Esophagus (tissue), 2 donors: ENCODE measurements around the gene SLC45A2. TPM values are rescaled to one million over a fixed set of nuclear protein-coding genes. Genes with fewer than 3 reads are reported as not detected.
"Not testable (repeated sequence)": the region's sequence is repeated elsewhere in the genome, so short reads cannot be mapped to it uniquely, and the experiment has no call there.

Experiments used
- H3K27ac ChIP-seq, 2 donors: one replicate each; pipeline ENCODE4 v1.5.1; 2013; ENCODE audit warnings: low read depth in 2 of 2, mild to moderate bottlenecking in 2 of 2, inconsistent platforms in 1 of 2, low read length in 1 of 2, moderate library complexity in 1 of 2
- H3K27me3 ChIP-seq, 2 donors: one replicate each; pipeline ENCODE4 v1.6.1; 2013; ENCODE audit warnings: low read length in 2 of 2, control low read depth in 1 of 2, mild to moderate bottlenecking in 1 of 2; ENCODE audit not compliant: insufficient read depth in 2 of 2, control insufficient read depth in 1 of 2
- H3K36me3 ChIP-seq, 2 donors: one replicate each; pipeline ENCODE4 v1.6.1; 2013; ENCODE audit warnings: low read length in 1 of 2; ENCODE audit not compliant: control insufficient read depth in 2 of 2, insufficient read depth in 2 of 2
- H3K4me1 ChIP-seq, 2 donors: one replicate each; pipeline ENCODE4 v1.6.1; 2013; ENCODE audit warnings: low read length in 1 of 2; ENCODE audit not compliant: control insufficient read depth in 2 of 2, insufficient read depth in 2 of 2
- H3K4me3 ChIP-seq, 2 donors: one replicate each; pipeline ENCODE4 v1.5.1; 2013; ENCODE audit warnings: low read length in 2 of 2, mild to moderate bottlenecking in 2 of 2, low read depth in 1 of 2, moderate library complexity in 1 of 2
- H3K9me3 ChIP-seq, 2 donors: one replicate each; pipeline ENCODE4 v1.6.1; 2013; ENCODE audit warnings: mild to moderate bottlenecking in 2 of 2, low read depth in 1 of 2, low read length in 1 of 2, moderate library complexity in 1 of 2; ENCODE audit not compliant: control insufficient read depth in 2 of 2, insufficient read depth in 1 of 2
- WGBS, 2 donors: extraction: QIAGEN DNeasy Blood & Tissue Kit; methylation state at CpG; one replicate each; pipeline ENCODE4 v1.1.7; 2013; 5-methylcytosine and 5-hydroxymethylcytosine counted together
- polyA plus RNA-seq, 2 donors: library from polyadenylated mRNA; stranded (reverse); fragments of 200-250 nt; gene quantifications; one replicate each; pipeline ENCODE4 v1.2.3, GENCODE V29; 2013
- donor health status: healthy with polysubstance abuse.
- donor health status: Bipolar disorder and iron deficiency.

The SLC45A2 gene
- polyA plus RNA-seq, 2 donors = not detected

- H3K9me3 ChIP-seq, H3K36me3 ChIP-seq, H3K27ac ChIP-seq, H3K27me3 ChIP-seq, H3K4me3 ChIP-seq, H3K4me1 ChIP-seq: not testable (repeated sequence)
- whole genome bisulfite sequencing, 2 donors = 73 to 94% methylated on average over 4 to 5 of the region's 5 CpGs
Measured at GRCh38 chr5:33952175-33952574, 32.3 kb downstream of the SLC45A2 start.

- H3K36me3 ChIP-seq = no peaks in the 10 kb centered on the region
- no peak overlapping the region for H3K27ac ChIP-seq
- no peak overlapping the region for H3K4me3 ChIP-seq
- H3K4me1 ChIP-seq = no peaks in the 10 kb centered on the region
- no peaks in the 10 kb centered on the region for H3K27me3 ChIP-seq
- 66 to 69% methylated on average over 12 of the region's 12 CpGs for WGBS, 2 donors
- no peaks in the 10 kb centered on the region for H3K9me3 ChIP-seq
Measured at GRCh38 chr5:33944543-33945132, 39.9 kb downstream of the SLC45A2 start.

DNA sequence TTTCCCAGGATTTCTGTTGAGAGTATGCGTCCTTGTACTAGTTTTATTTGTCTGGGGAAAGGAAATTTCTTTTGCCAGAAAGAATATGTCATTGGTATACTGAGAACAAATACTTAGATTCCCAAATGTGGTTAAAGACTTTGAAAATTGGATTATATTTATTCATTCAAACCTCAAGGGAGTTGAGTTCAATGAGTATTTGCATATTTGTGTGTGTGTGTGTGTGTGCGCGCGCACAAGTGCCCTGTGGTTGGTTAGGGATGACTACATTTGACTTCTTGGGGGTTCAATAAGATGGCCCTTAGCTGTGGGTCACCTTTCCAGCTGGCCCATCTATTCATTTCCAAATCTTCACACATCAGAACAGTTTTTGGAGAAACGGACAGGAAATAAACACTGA, 43.4 kb downstream of the SLC45A2 start:
- peaks cover 0 to 12% of the 10 kb centered on the region in 2 donors for H3K4me1 ChIP-seq

GRCh38 chr5:33939556-33940262, 44.8 kb downstream of the SLC45A2 start:
- H3K27me3 ChIP-seq = peaks cover 8 to 9% of the 10 kb centered on the region in 2 donors
- no peak overlapping the region for H3K27ac ChIP-seq
- no peaks in the 10 kb centered on the region for H3K36me3 ChIP-seq
- WGBS, 2 donors = 68 to 73% methylated on average over 8 of the region's 8 CpGs
- peaks cover 0 to 15% of the 10 kb centered on the region in 2 donors for H3K4me1 ChIP-seq
- peaks cover 0 to 2% of the 10 kb centered on the region in 2 donors for H3K9me3 ChIP-seq
- no peak overlapping the region for H3K4me3 ChIP-seq

More for the DNA sequence above, 43.4 kb downstream of the SLC45A2 start:
- Histone ChIP-seq H3K27ac (no peak overlapping the region), H3K4me3 (no peak overlapping the region), H3K36me3 (no peaks in the 10 kb centered on the region), H3K9me3 (peaks cover 0 to 2% of the 10 kb centered on the region in 2 donors), H3K27me3 (peaks cover 5 to 8% of the 10 kb centered on the region in 2 donors)
- WGBS, 2 donors = 82 to 85% methylated on average over 5 of the region's 5 CpGs

DNA sequence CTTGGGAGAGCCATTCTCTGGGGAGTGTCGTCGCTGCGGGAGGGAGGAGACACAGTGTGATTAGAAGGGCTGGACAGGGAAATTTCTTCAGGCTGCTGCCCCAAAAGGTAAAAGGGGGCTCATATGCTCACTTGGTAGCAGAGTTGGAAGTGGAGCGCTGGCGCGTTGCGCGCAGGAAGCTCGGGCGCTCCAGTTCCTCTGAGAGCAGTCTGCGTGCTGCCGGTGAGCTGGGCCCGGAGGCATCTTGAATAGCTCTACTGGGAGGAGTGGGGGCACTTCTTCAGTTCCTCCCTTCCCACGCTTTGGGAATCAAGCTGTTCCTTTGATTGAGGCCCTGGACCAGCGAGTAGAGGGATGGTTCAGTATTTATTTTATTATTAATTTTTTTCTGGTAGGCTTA, 45.6 kb downstream of the SLC45A2 start:
- peaks cover 0 to 15% of the 10 kb centered on the region in 2 donors for H3K4me1 ChIP-seq
- no peaks in the 10 kb centered on the region for H3K36me3 ChIP-seq
- no peak overlapping the region for H3K27ac ChIP-seq
- peaks cover 8 to 9% of the 10 kb centered on the region in 2 donors for H3K27me3 ChIP-seq
- no peak overlapping the region for H3K4me3 ChIP-seq
- WGBS, 2 donors = 22 to 25% methylated on average over 15 of the region's 15 CpGs
- peaks cover 0 to 2% of the 10 kb centered on the region in 2 donors for H3K9me3 ChIP-seq

- H3K36me3 ChIP-seq = no peaks in the 10 kb centered on the region
- H3K27me3 ChIP-seq = peaks cover 8 to 9% of the 10 kb centered on the region in 2 donors
- no peak overlapping the region for H3K4me3 ChIP-seq
- H3K27ac ChIP-seq = no peak overlapping the region
- H3K9me3 ChIP-seq = peaks cover 0 to 2% of the 10 kb centered on the region in 2 donors
- peaks cover 0 to 15% of the 10 kb centered on the region in 2 donors for H3K4me1 ChIP-seq
- WGBS, 2 donors = 30 to 37% methylated on average over 14 of the region's 14 CpGs
Measured at GRCh38 chr5:33938507-33938796, 46.0 kb downstream of the SLC45A2 start.

- Histone ChIP-seq H3K27ac (no peak overlapping the region), H3K9me3 (peaks cover 0 to 2% of the 10 kb centered on the region in 2 donors), H3K4me1 (peaks cover 0 to 15% of the 10 kb centered on the region in 2 donors), H3K4me3 (no peak overlapping the region), H3K36me3 (no peaks in the 10 kb centered on the region), H3K27me3 (peaks cover 8 to 9% of the 10 kb centered on the region in 2 donors)
- 27 to 33% methylated on average over 54 of the region's 54 CpGs for WGBS, 2 donors
Measured at GRCh38 chr5:33937707-33938506, 46.6 kb downstream of the SLC45A2 start.

DNA sequence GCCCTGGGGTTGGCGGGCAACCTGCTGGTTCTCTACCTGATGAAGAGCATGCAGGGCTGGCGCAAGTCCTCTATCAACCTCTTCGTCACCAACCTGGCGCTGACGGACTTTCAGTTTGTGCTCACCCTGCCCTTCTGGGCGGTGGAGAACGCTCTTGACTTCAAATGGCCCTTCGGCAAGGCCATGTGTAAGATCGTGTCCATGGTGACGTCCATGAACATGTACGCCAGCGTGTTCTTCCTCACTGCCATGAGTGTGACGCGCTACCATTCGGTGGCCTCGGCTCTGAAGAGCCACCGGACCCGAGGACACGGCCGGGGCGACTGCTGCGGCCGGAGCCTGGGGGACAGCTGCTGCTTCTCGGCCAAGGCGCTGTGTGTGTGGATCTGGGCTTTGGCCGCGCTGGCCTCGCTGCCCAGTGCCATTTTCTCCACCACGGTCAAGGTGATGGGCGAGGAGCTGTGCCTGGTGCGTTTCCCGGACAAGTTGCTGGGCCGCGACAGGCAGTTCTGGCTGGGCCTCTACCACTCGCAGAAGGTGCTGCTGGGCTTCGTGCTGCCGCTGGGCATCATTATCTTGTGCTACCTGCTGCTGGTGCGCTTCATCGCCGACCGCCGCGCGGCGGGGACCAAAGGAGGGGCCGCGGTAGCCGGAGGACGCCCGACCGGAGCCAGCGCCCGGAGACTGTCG, 47.3 kb downstream of the SLC45A2 start:
- 42% methylated on average over 54 of the region's 54 CpGs for WGBS, 2 donors

GRCh38 chr5:33936381-33937016, 48.0 kb downstream of the SLC45A2 start, which contains the start of gene RXFP3:
TSS of gene RXFP3 (plus strand) at chr5:33936386. CDS start at chr5:33936741, 355 bp downstream.
- WGBS, 2 donors = 11 to 14% methylated on average over 44 to 45 of the region's 45 CpGs
- H3K9me3 ChIP-seq = peaks cover 0 to 2% of the 10 kb centered on the region in 2 donors
- H3K36me3 ChIP-seq = no peaks in the 10 kb centered on the region
- no peak within 1 kb of the TSS for H3K27ac ChIP-seq
- peak within 1 kb of the TSS in 1 of 2 donors; percentile 20 for H3K4me3 ChIP-seq
- peaks cover 0 to 15% of the 10 kb centered on the region in 2 donors for H3K4me1 ChIP-seq
- peaks cover 8 to 9% of the 10 kb centered on the region in 2 donors for H3K27me3 ChIP-seq

More for the DNA sequence above, 47.3 kb downstream of the SLC45A2 start:
- H3K4me3 ChIP-seq = no peak overlapping the region
- H3K27me3 ChIP-seq = peaks cover 8 to 9% of the 10 kb centered on the region in 2 donors
- no peaks in the 10 kb centered on the region for H3K36me3 ChIP-seq
- no peak overlapping the region for H3K27ac ChIP-seq
- H3K4me1 ChIP-seq = peaks cover 0 to 15% of the 10 kb centered on the region in 2 donors
- H3K9me3 ChIP-seq = peaks cover 0 to 2% of the 10 kb centered on the region in 2 donors
